ENCODE results near the gene SLC18A2.
"Not testable (repeated sequence)": the region's sequence is repeated elsewhere in the genome, so short reads cannot be mapped to it uniquely, and the experiment has no call there.

SLC18A2 gene

DNA sequence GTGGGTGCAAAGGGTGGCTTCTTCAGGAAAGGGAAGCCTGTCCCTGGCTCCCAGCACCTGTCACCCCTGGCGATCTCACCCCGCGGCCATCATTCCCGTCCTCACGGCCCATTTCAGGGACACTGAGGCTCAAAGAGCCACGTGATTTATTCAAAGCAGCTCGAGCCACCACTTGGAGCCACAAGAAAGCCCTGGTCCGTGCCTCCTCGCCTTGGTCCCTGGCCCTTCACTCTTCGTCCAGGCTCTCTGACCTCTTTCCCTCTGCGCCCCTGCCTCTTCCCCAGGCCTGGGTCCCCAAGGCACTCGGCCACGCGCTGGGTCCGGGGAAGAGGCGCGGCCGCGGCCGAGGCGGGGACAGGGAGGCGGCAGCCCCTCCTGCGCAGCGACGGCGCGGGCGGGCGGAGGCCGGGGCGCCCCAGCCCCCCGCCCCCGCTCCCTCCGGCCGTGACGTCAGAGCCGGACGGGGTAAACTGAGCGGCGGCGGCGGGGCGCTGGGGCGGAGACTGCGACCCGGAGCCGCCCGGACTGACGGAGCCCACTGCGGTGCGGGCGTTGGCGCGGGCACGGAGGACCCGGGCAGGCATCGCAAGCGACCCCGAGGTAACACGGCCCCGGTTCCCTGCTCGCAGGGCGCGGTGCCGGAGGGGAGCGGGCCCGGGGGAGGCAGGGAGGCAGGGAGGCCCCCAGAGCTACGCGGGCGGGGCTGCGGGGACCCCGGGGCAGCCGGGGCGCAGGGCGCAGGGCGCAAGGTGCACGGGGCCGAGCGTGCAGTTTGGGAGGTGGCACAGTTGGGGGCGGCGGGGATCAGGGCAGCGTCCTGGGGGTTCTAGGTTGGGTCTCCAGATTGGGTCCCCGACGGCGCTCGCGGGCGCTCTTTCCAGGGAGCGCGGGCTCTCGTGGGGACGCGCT, at the start of gene SLC18A2:
SLC18A2 (plus strand) TSS at position 494 of the 909 bp plus-strand sequence. CDS start 580 bp downstream, outside the sequence.
- no peak for DNase-seq

GRCh38 chr10:117197189-117197588, 43.7 kb upstream of the SLC18A2 start, which contains the start of gene KCNK18:
Gene KCNK18, plus strand, starts transcription at chr10:117197489. Its CDS starts 0 bp downstream, at chr10:117197489.
- no peak for DNase-seq

GRCh38 chr10:117198088-117198487, 42.8 kb upstream of the SLC18A2 start:
- no peak for DNase-seq

DNA sequence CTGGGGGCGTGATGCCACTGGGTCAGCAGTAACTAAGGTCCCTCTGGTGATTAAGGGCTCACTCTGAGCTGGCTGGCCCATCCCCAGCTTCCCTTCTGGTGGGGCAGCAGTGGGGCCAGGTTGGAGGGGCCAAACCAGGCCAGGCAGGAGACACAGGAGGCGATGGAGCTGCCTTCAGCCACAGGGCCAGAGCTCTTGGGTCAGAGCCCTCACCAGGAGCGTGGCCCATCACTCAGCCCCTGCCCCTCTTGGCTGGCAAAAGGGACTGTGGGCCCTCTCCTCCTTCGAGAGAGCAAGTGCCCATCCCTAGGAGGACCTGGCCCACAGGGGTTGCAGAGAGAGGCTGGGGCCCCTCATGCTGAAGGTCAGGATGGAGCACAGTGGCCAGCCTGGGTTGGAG, 39.1 kb upstream of the SLC18A2 start:
- no peak for DNase-seq

DNA sequence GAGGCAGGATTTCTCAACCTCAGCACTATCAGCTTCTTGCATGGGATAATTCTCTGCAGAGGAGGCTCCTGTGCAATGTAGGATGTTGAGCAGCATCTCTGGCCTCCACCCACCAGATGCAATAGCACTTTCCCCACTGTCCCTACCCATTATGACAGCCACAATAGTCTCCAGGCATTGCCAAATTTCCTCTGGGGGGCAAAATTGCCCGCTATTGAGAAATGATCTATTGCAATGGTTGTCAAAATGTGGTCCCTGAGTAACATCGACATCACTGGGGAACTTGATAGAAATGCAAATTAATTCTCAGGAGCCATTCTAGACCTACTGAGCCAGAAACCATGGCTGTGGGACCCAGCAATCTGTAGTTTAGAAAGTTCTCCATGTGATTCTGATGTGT, 36.6 kb upstream of the SLC18A2 start:
- no peak for DNase-seq

DNA sequence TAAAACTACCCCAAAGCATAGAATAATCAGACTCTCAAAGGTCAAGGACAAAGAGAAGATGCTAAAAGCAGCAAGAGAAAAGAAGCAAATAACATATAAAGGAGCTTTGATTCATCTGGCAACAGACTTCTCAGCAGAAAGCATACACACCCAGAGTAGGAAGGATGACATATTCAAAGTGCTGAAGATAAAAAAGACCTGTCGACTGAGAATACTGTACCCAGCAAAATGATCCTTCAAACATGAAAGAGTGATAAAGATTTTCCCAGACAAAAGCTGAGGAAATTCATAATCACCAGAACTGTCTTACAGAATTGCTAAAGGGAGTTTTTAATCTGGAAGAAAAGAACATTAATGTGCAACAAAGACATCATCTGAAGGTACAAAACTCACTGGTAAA, 28.7 kb upstream of the SLC18A2 start:
- no peak for DNase-seq

DNA sequence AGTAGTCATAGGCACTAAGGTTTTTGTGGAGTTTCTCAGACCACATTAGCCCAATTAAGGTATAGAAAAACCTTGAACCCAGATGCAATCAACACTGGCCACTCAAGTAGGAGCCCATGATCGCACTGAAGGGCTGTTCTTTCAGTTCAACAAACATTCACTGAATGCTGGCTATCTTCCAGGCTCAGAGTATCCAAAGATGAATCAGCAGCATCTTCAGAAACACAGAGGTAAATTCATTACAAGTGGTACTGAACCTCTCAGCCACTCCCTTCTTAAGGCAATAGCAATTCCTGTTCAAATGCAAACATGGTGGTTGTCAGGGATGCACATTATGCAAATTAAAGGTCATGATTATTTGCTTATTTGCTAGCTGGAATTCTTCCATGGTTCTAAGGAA, 26.5 kb upstream of the SLC18A2 start:
- no peak for DNase-seq

DNA sequence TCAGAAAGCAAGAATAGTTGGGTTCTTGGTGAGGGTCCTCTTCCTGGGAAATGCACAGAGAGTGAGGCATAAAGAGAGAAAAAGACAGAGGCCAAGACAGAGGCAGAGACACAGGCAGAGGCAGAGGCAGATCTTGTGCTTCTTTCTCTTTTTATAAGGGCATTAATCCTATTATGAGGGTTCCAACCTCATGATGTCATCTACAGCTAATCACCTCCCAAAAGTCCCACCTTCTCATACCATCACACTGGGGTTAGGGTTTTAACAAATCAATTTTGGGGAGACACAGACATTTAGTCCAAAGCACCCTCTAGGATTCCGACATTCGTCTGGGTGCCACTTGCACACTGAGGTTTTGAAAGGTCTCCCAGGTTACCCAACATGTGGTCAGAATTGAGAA, 25.8 kb upstream of the SLC18A2 start:
- DNase-seq = no peak

- DNase-seq = no peak
Observed at GRCh38 chr10:117216028-117216427, 24.9 kb upstream of the SLC18A2 start.

- peak; percentile 25 to 40 for DNase-seq
Observed at GRCh38 chr10:117216611-117217195, 24.2 kb upstream of the SLC18A2 start.

DNA sequence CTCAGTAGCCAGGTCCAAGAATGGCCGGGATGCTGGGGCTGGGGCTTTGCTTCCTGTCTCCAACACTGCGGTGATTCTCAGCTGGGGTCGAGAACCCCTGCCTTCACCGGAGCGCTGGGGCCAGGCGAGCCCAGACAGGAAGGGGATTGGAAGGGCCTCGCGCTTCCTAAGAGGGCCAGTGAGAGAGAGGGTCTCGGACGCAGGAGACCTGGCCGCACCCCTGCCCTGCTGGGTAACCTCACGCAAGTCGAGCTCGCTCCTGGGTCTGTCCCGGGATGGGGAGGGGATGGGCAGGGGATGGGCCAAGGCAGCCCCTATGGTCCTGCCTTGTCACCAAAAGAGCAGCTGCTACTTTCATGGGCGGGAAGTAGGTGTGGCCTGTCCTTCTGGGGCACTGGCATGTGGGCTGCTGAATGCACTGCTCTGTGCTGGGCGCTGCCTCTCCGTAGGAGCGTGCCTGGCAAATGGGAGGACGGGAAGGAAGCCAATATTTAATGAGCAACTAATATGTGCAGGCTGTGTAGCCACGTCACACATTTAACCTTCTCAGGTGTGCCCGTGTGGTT, 23.6 kb upstream of the SLC18A2 start:
- no peak for DNase-seq

- no peak for DNase-seq
Observed at GRCh38 chr10:117218654-117219053, 22.3 kb upstream of the SLC18A2 start.

GRCh38 chr10:117221156-117221711, 19.7 kb upstream of the SLC18A2 start:
- DNase-seq = no peak

DNA sequence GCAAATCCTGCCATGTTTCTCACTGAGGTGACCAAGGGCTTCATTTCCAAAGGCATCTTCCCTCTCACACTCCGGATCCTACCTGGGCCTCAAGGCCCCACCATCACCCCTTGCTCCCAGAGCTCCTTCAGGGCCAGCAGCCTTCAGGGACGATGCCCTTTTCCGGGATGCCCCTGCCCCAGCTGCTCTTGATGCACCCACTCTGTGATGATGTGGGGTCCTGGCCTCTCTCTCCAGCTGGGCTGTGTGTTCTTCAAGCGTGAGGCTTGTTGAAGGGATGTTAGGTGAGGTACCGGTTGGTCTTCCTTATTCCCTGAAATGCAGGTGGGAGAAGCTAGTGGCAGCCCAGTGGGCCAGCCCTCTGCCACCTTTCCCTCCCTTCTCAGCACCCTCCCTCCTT, 18.4 kb upstream of the SLC18A2 start:
- DNase-seq = no peak

DNA sequence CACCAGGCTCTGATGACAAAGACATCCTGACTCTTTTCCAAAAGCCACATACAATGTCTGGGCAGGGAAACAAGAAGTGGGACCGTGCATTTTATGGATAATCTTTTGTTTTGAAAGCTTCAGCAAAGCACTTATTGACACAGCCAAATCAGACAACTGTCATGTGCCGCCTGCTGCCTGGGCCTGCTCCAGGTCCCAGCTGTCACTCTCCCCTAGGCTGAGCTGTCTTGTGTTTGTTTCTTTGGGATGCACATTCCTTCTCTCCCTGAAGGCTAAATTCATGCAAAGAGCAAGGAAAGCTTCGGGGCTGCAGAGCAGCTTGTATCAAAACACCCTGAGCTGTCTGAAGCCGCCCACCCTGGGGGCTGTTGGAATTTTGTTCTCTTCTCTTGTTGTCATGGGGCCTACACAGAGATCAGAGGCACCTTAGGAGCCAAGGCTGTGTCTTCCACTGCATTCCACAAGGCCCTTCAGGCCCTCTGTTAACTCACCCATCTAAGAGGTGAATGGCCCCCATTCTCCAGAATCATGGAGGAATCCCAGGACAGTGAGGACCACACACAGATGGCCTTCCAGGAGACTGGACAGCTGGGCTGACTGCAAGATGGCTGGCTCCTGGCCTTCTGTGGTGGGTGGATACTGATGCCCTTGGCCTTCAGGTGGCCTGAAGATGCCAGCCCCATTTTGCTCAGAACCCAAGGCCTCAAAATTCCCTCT, 17.8 kb upstream of the SLC18A2 start:
- no peak for DNase-seq

DNA sequence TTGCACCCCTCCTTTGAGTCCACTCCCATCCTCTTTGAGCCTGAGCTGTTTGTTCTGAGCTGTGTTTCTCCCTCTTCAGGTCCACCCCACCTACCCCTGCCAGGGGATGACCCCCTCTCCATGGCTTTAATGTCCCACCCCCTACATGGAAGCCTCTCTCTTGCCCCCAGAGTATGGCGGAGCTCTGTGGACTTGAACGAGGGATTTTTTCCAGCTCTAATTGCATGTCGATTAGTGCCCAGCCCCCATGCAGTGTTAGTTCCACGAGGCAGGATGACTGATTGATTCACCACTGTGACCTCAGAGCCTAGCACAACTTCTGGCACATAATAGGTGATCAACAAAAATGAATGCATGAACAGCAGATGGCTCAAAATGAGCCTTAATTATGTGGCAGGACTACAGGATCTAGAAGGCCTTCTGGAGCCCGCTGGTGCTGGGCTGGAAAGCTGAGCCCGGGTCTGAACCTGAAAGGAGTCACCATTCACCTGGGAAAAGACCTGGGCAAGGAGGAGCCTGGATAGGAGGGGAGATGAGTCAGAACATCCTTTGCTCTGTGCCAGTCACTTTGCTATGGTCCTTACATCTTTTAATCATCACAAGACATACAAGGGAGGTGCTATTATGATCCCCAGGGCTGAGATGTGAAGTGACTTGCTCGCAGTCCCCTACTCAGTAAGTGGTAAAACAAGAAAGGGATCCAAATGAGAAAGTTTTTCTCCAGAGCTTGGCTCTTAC, 17.1 kb upstream of the SLC18A2 start:
- no peak for DNase-seq

DNA sequence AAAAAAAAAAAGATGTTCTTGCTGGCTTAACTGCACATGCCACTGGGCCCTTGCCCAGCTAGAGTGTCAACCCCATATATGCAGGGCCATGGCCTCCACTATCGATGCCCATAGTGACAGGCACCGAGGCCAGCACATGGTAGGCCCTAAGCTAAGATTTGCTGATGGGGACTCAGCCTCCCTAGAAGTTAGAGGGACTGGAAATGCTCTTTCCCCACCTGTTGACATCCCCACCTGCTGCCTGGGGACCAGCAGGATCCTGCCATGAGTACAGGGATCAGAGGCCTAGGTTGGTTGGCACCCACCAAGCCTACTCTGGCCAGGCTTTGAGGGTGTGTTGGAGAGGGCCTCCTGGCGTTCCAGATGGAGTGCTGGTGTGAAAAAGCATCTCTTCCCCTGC, 16.0 kb upstream of the SLC18A2 start:
- no peak for DNase-seq

- peak in 1 of 2 donors; percentile 17 for DNase-seq
Observed at GRCh38 chr10:117226813-117227451, 14.0 kb upstream of the SLC18A2 start.

- no peak for DNase-seq
Observed at GRCh38 chr10:117228210-117228609, 12.7 kb upstream of the SLC18A2 start.

DNA sequence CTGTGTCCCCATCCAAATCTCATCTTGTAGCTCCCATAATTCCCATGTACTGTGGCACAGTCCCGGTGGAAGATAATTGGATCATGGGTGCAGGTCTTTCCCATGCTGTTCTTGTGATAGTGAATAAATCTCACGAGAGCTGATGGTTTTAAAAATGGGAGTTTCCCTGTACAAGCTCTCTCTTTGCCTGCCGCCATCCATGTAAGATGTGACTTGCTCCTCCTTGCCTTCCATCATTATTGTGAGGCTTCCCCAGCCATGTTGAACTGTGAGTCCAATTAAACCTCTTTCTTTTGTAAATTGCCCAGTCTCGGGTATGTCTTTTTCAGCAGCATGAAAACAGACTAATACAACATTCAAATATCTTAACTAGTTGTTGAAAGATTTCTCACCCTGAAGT, 10.8 kb upstream of the SLC18A2 start:
- DNase-seq = not testable (repeated sequence)

- no peak for DNase-seq
Observed at GRCh38 chr10:117237401-117237991, 3.4 kb upstream of the SLC18A2 start.

Data from bone marrow (tissue), 2 donors.